ENCODE data around the gene MAPK9.

MAPK9 gene

DNA sequence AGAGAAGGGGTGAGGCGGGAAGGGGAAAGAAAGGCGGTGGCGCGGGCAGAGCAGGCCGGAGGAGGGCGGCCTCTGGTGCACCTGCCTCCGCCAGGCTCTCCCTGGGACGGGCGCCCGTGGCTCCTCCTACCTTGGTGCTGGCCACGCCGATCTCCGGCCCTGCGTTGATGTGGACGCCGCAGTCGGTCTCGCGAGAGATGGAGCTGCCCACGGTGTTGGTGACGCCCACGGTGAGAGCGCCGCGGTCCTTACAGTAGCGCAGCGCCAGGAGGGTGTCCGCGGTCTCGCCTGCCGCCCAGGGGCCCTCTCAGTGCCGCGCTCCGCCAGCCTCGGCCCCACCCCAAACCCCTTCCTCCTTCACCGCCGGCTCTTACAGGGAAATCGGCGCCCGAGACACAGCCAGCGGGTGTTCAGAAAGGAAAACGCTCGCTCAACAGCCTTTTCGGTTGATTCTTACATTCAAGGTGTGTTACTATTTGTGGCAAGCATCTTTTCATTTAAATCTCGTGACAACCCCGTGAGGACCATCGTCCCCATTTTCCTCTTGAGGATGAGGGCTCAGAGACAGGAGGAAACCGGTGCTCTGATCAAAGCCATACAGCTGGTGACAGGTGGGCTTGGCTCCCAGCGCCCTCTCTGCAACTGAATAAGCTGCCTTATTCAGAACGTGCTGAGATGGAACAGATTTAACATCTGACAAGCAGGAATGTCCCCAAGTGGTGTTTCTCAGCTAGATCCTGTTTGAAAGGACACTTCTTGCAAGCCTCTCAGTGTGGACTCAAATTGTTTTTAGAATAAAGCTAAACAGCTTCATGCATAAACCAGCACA lies 22.0 kb upstream of the MAPK9 start:
- peak; percentile 60 for DNase-seq (ENCODE audit: extremely low read depth, insufficient read length)
- no peaks in the 10 kb centered on the region for H3K36me3 ChIP-seq (ENCODE audit: control insufficient read depth, insufficient read depth, low read length)
- H3K27me3 ChIP-seq (replicated peaks; ENCODE audit: control insufficient read depth, insufficient read depth, low read length): no peaks in the 10 kb centered on the region
- TF ChIP-seq, protein P1, sequence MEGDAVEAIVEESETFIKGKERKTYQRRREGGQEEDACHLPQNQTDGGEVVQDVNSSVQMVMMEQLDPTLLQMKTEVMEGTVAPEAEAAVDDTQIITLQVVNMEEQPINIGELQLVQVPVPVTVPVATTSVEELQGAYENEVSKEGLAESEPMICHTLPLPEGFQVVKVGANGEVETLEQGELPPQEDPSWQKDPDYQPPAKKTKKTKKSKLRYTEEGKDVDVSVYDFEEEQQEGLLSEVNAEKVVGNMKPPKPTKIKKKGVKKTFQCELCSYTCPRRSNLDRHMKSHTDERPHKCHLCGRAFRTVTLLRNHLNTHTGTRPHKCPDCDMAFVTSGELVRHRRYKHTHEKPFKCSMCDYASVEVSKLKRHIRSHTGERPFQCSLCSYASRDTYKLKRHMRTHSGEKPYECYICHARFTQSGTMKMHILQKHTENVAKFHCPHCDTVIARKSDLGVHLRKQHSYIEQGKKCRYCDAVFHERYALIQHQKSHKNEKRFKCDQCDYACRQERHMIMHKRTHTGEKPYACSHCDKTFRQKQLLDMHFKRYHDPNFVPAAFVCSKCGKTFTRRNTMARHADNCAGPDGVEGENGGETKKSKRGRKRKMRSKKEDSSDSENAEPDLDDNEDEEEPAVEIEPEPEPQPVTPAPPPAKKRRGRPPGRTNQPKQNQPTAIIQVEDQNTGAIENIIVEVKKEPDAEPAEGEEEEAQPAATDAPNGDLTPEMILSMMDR (IDR thresholded peaks at IDR 0.05; ENCODE audit: insufficient read depth, low read length, poor library complexity, severe bottlenecking): no peak
- H3K4me3 ChIP-seq (replicated peaks; ENCODE audit: low read depth, low read length): no peak overlapping the region

GRCh38 chr5:180311216-180311615 lies 19.3 kb upstream of the MAPK9 start:
- TF ChIP-seq, protein P1 (IDR thresholded peaks at IDR 0.05; ENCODE audit: insufficient read depth, low read length, poor library complexity, severe bottlenecking): no peak
- Histone ChIP-seq H3K27me3 (replicated peaks; ENCODE audit: control insufficient read depth, insufficient read depth, low read length) (no peaks in the 10 kb centered on the region), H3K36me3 (ENCODE audit: control insufficient read depth, insufficient read depth, low read length) (no peaks in the 10 kb centered on the region)

GRCh38 chr5:180306796-180307195 lies 14.9 kb upstream of the MAPK9 start:
- no peak overlapping the region for H3K4me3 ChIP-seq (replicated peaks; ENCODE audit: low read depth, low read length)
- no peaks in the 10 kb centered on the region for H3K36me3 ChIP-seq (ENCODE audit: control insufficient read depth, insufficient read depth, low read length)
- H3K27me3 ChIP-seq (replicated peaks; ENCODE audit: control insufficient read depth, insufficient read depth, low read length): no peaks in the 10 kb centered on the region
- no peak for DNase-seq (ENCODE audit: extremely low read depth, insufficient read length)
- TF ChIP-seq, protein P1 (IDR thresholded peaks at IDR 0.05; ENCODE audit: insufficient read depth, low read length, poor library complexity, severe bottlenecking): no peak

More at GRCh38 chr5:180311216-180311615, 19.3 kb upstream of the MAPK9 start:
- H3K4me3 ChIP-seq (replicated peaks; ENCODE audit: low read depth, low read length): no peak overlapping the region
- DNase-seq (ENCODE audit: extremely low read depth, insufficient read length): no peak

GRCh38 chr5:180305481-180305880 lies 13.6 kb upstream of the MAPK9 start:
- no peaks in the 10 kb centered on the region for H3K36me3 ChIP-seq (ENCODE audit: control insufficient read depth, insufficient read depth, low read length)
- DNase-seq (ENCODE audit: extremely low read depth, insufficient read length): no peak
- H3K27me3 ChIP-seq (replicated peaks; ENCODE audit: control insufficient read depth, insufficient read depth, low read length): no peaks in the 10 kb centered on the region
- TF ChIP-seq, protein P1 (IDR thresholded peaks at IDR 0.05; ENCODE audit: insufficient read depth, low read length, poor library complexity, severe bottlenecking): no peak
- no peak overlapping the region for H3K4me3 ChIP-seq (replicated peaks; ENCODE audit: low read depth, low read length)

- Histone ChIP-seq H3K36me3 (ENCODE audit: control insufficient read depth, insufficient read depth, low read length) (no peaks in the 10 kb centered on the region), H3K27me3 (replicated peaks; ENCODE audit: control insufficient read depth, insufficient read depth, low read length) (no peaks in the 10 kb centered on the region), H3K4me3 (replicated peaks; ENCODE audit: low read depth, low read length) (no peak overlapping the region)
- no peak for DNase-seq (ENCODE audit: extremely low read depth, insufficient read length)
- TF ChIP-seq, protein P1 (IDR thresholded peaks at IDR 0.05; ENCODE audit: insufficient read depth, low read length, poor library complexity, severe bottlenecking): no peak
Observed at GRCh38 chr5:180304431-180305375, 12.8 kb upstream of the MAPK9 start.

Measured in GM06990 (cell line).